Activated CD4-positive, alpha-beta T cell treated with anti-CD3 and anti-CD28 coated beads for 36 hours (primary cell): Measurements from ENCODE around the gene CCDC57. TPM values are rescaled to one million over a fixed set of nuclear protein-coding genes. Genes with fewer than 3 reads are reported as not detected.

Experiments used
- ATAC-seq: fragments of 200-7000 bp; cut with Tn5 transposase; one replicate; pipeline ENCODE4 v1.10.0; 2021; ENCODE audit warnings: mild to moderate bottlenecking, moderate library complexity
- CTCF ChIA-PET: fragments of 350-600 bp; sonication (Branson Sonifier 250); formaldehyde crosslinking; loops from one replicate; lab custom pipeline; 2021; ENCODE audit warnings: antibody characterized with exemption; lab: Charles Lee
- POLR2A ChIA-PET: fragments of 350-600 bp; sonication (Branson Sonifier 250); formaldehyde crosslinking; loops from one replicate; lab custom pipeline; 2021; ENCODE audit warnings: antibody characterized with exemption, inconsistent platforms; lab: Charles Lee
- DNase-seq: peaks from one replicate; pipeline ENCODE4 v3.0.0-alpha.2; 2020
- H3K27ac Mint-ChIP-seq: one replicate; pipeline ENCODE4 v1.8.0; 2021; ENCODE audit warnings: mixed read lengths
- H3K27me3 Mint-ChIP-seq: one replicate; pipeline ENCODE4 v1.8.0; 2021; ENCODE audit warnings: mixed read lengths
- H3K36me3 Mint-ChIP-seq: one replicate; pipeline ENCODE4 v1.8.0; 2021; ENCODE audit warnings: low read depth, mixed read lengths
- H3K4me1 Mint-ChIP-seq: one replicate; pipeline ENCODE4 v1.8.0; 2021; ENCODE audit warnings: mixed read lengths
- H3K4me3 Mint-ChIP-seq: one replicate; pipeline ENCODE4 v1.8.0; 2021; ENCODE audit warnings: mild to moderate bottlenecking, moderate library complexity, mixed read lengths
- H3K9me3 Mint-ChIP-seq: one replicate; pipeline ENCODE4 v1.8.0; 2021; ENCODE audit warnings: low read depth, mixed read lengths
- intact Hi-C, 2 experiments: fragments of 100-400 bp; cut with DNase I in 1 of 2; cut with micrococcal nuclease in 1 of 2; formaldehyde crosslinking; loops; one replicate each; pipeline versions ENCODE4 v1.14.2 to v1.15.1; 2022 to 2024; cut with DNase I, micrococcal nuclease
- total RNA-seq, 2 experiments: library from RNA; stranded (reverse); gene quantifications; one replicate each; pipeline ENCODE4 v1.2.3, GENCODE V29; 2021

The CCDC57 gene
- total RNA-seq, 2 experiments from 2014 or later: 41.6 to 43.8 TPM

- Mint-ChIP-seq H3K27me3 (no peaks in the 10 kb centered on the region), H3K36me3 (peaks cover 11% of the 10 kb centered on the region), H3K27ac (no peak overlapping the region), H3K9me3 (no peaks in the 10 kb centered on the region), H3K4me1 (peaks cover 33% of the 10 kb centered on the region), H3K4me3 (no peak overlapping the region)
- peak; percentile 10 for DNase-seq
- POLR2A ChIA-PET: interaction anchor here (2.8 kb wide), 1 partner anchor 63 kb away, joined by 10 read pairs; no protein-coding TSS in a partner anchor
- CTCF ChIA-PET: interaction anchor here (1.2 to 2.4 kb wide), 3 partner anchors 13 to 87 kb away, joined by 4 to 19 read pairs (median 5); no protein-coding TSS in a partner anchor
- no peak for ATAC-seq
- intact Hi-C loops: loop anchor here in 1 of 2 experiments (10.0 kb wide), 1 partner anchor 180 kb away; the partner anchor contains the start of genes HEXD and OGFOD3
These were observed 21.8 kb upstream of the CCDC57 start for GRCh38 chr17:82234211-82235055.

- CTCF ChIA-PET: no interaction called here
- DNase-seq (no peak), ATAC-seq (no peak)
- Mint-ChIP-seq H3K4me1 (peaks cover 22% of the 10 kb centered on the region), H3K9me3 (no peaks in the 10 kb centered on the region), H3K27me3 (no peaks in the 10 kb centered on the region), H3K4me3 (no peak overlapping the region), H3K36me3 (peaks cover 10% of the 10 kb centered on the region), H3K27ac (no peak overlapping the region)
- intact Hi-C loops: loop anchor here in 1 of 2 experiments (10.0 kb wide), 1 partner anchor 182 kb away; the partner anchor contains the start of genes HEXD and OGFOD3
- POLR2A ChIA-PET: no interaction called here
These were observed 20.5 kb upstream of the CCDC57 start for GRCh38 chr17:82232876-82233785.

- peaks cover 18% of the 10 kb centered on the region for H3K4me1 Mint-ChIP-seq
- H3K27ac Mint-ChIP-seq: no peak overlapping the region
- H3K9me3 Mint-ChIP-seq: no peaks in the 10 kb centered on the region
- no peak overlapping the region for H3K4me3 Mint-ChIP-seq
- ChIA-PET POLR2A (no interaction called here), CTCF (interaction anchor here (0.8 to 0.9 kb wide), 2 partner anchors 9 to 202 kb away, joined by 3 read pairs; no protein-coding TSS in a partner anchor)
- H3K36me3 Mint-ChIP-seq: peaks cover 6% of the 10 kb centered on the region
- ATAC-seq (no peak), DNase-seq (no peak)
- intact Hi-C loops: loop anchor here in 1 of 2 experiments (10.0 kb wide), 1 partner anchor 182 kb away; the partner anchor contains the start of genes HEXD and OGFOD3
- H3K27me3 Mint-ChIP-seq: no peaks in the 10 kb centered on the region
These were observed 19.7 kb upstream of the CCDC57 start for GRCh38 chr17:82232322-82232820.

DNA sequence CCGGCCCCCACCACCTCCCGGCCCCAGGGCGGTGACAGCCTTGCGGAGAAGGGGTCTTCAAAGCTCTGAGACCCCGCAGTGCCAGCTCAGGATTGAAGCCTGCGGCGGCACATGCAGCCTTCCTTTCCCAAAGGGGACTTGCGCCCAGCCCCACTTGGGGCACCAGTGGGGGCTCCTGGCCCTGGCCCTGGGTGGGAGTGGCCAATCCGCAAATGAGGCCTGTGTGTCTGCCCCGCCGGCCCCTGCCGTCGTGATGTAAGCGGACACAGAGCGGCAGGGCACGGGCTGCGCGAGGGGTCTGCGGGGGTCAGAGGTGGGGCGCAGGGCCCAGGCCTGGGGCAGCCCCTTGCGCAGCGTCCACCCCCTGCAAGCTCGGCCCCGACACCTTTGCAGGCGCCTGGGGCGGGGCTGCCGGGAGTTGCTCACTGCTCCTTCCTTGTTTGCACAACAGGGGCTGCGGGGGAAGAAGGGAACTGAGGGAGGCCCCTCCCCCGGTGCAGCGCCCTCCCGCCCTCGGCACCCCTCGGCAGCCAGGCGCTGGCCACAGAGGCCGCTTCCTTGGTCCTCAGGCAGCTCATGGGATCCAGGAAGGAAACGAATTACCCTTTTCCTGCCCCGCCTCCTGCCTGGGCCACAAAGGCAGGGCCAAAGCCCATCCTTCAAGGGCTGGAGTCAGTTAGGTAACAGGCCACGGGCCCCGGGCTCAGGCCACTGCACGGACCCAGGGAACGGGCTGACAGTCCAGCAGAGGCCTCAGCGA is 19.1 kb upstream of the CCDC57 start:
- intact Hi-C loops: loop anchor here (1.0 to 10.0 kb wide), 2 partner anchors 42 to 183 kb away; partner anchors contain the start of genes CSNK1D (in 1 of the 2), HEXD (in 1 of the 2) and OGFOD3 (in 1 of the 2)
- peaks cover 17% of the 10 kb centered on the region for H3K4me1 Mint-ChIP-seq
- CTCF ChIA-PET: interaction anchor here (0.5 to 1.0 kb wide), 4 partner anchors 9 to 245 kb away, joined by 3 to 4 read pairs (median 3); no protein-coding TSS in a partner anchor
- no peaks in the 10 kb centered on the region for H3K9me3 Mint-ChIP-seq
- POLR2A ChIA-PET: no interaction called here
- peak; percentile 64 for DNase-seq
- H3K27ac Mint-ChIP-seq: no peak overlapping the region
- ATAC-seq: no peak
- H3K27me3 Mint-ChIP-seq: no peaks in the 10 kb centered on the region
- H3K4me3 Mint-ChIP-seq: peak overlapping the region; percentile 23
- peaks cover 6% of the 10 kb centered on the region for H3K36me3 Mint-ChIP-seq

DNA sequence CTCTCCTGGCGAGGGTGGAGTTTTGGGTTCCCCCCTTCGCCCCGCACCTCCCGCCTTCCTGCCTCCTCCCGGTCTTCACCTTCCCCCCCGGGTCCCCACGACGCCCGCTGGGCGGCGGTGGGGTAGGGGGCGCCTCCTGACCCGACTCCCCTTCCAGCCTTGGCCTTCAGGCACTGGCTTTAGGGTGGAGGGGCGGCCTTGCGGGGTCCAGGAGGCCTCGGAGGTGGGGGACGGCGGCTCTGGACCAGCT is 18.6 kb upstream of the CCDC57 start:
- H3K36me3 Mint-ChIP-seq: peaks cover 6% of the 10 kb centered on the region
- ATAC-seq (peak; percentile 14), DNase-seq (no peak)
- POLR2A ChIA-PET: no interaction called here
- H3K27me3 Mint-ChIP-seq: no peaks in the 10 kb centered on the region
- no peaks in the 10 kb centered on the region for H3K9me3 Mint-ChIP-seq
- CTCF ChIA-PET: interaction anchor here (0.5 to 1.0 kb wide), 3 partner anchors 10 to 245 kb away, joined by 3 to 4 read pairs (median 3); no protein-coding TSS in a partner anchor
- H3K27ac Mint-ChIP-seq: no peak overlapping the region
- peak overlapping the region; percentile 23 for H3K4me3 Mint-ChIP-seq
- intact Hi-C loops: loop anchor here (1.0 to 10.0 kb wide), 2 partner anchors 42 to 184 kb away; partner anchors contain the start of genes CSNK1D (in 1 of the 2), HEXD (in 1 of the 2) and OGFOD3 (in 1 of the 2)
- H3K4me1 Mint-ChIP-seq: peaks cover 12% of the 10 kb centered on the region

GRCh38 chr17:82230609-82231311 is 18.1 kb upstream of the CCDC57 start:
- ChIA-PET CTCF (interaction anchor here (0.5 to 1.0 kb wide), 2 partner anchors 25 to 246 kb away, joined by 3 to 4 read pairs; no protein-coding TSS in a partner anchor), POLR2A (no interaction called here)
- Mint-ChIP-seq H3K27ac (peak overlapping the region; percentile 75), H3K36me3 (peaks cover 6% of the 10 kb centered on the region), H3K27me3 (no peaks in the 10 kb centered on the region), H3K9me3 (no peaks in the 10 kb centered on the region), H3K4me3 (peak overlapping the region; percentile 79), H3K4me1 (peaks cover 9% of the 10 kb centered on the region)
- intact Hi-C loops: loop anchor here (1.0 to 10.0 kb wide), 2 partner anchors 43 to 184 kb away; partner anchors contain the start of genes CSNK1D (in 1 of the 2), HEXD (in 1 of the 2) and OGFOD3 (in 1 of the 2)
- DNase-seq (peak; percentile 85), ATAC-seq (peak; percentile 45)

DNA sequence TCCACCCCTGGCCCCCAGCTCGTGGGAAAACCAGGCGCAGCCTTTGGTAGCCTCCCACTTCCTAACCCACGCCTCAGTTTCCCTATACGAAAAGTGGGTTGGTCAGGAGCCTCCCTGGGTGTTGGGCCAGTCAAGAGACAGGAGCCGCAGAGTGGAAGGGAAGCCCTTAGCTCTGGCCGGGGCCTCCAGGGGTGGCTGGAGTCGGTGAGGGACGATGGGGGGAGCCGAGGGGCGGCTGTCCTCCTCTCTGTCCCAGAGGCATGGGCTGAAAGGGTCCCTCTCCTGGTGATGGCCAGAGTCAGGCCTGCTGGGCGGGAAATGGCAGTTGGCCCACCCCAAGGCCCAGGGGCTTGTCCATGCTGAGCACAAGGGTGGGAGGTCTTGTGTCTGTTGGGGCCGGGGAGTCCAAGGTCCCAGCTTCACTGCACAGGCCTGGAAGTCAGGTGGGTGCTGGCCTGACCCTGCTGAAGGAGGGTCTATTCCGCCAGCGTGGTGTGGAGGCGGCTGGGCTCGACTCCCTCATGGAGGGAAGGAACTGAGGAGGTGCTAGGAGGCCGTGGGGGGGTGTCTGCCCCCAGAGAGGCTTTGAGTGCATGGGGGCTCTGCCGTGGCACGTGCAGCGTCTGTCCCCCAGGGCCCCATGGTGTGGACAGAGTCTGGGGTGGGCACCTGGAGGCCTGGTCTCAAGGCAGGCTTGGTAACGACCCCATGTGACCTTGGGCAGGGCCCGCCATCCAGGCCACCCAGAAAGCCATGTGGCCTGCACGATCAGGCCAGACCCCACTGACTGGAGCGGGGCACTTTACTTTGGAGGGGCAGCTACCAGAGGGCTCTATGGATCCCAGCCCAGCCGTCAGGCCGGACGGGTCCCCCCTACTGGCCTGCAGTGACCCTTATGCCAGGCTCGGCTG is 17.3 kb upstream of the CCDC57 start:
- intact Hi-C loops: loop anchor here (2.0 to 10.0 kb wide), 2 partner anchors 63 to 185 kb away; partner anchors contain the start of genes HEXD (in 1 of the 2) and OGFOD3 (in 1 of the 2)
- H3K27ac Mint-ChIP-seq: peak overlapping the region; percentile 75
- no peaks in the 10 kb centered on the region for H3K9me3 Mint-ChIP-seq
- H3K4me3 Mint-ChIP-seq: peak overlapping the region; percentile 79
- DNase-seq: peak; percentile 30
- ChIA-PET CTCF (interaction anchor here (1.5 kb wide), 1 partner anchor 24 kb away, joined by 4 read pairs; no protein-coding TSS in a partner anchor), POLR2A (interaction anchor here (1.3 to 1.7 kb wide), 2 partner anchors 8 to 12 kb away, joined by 4 read pairs; no protein-coding TSS in a partner anchor)
- peaks cover 9% of the 10 kb centered on the region for H3K4me1 Mint-ChIP-seq
- peaks cover 6% of the 10 kb centered on the region for H3K36me3 Mint-ChIP-seq
- no peak for ATAC-seq
- H3K27me3 Mint-ChIP-seq: no peaks in the 10 kb centered on the region

GRCh38 chr17:82228842-82229697 is 16.4 kb upstream of the CCDC57 start, which contains the start of gene SLC16A3:
SLC16A3 (plus strand) TSS chr17:82229042; CDS start chr17:82236009, 6,967 bp downstream.
- intact Hi-C loops: loop anchor here in 1 of 2 experiments (1.0 to 2.0 kb wide), 5 partner anchors 17 to 192 kb away; partner anchors contain the start of genes CCDC57, DCXR and FASN
- Mint-ChIP-seq H3K27ac (peak within 1 kb of the TSS; percentile 81), H3K4me1 (peaks cover 9% of the 10 kb centered on the region), H3K36me3 (peaks cover 6% of the 10 kb centered on the region), H3K4me3 (peak within 1 kb of the TSS; percentile 79), H3K9me3 (no peaks in the 10 kb centered on the region), H3K27me3 (no peaks in the 10 kb centered on the region)
- POLR2A ChIA-PET: interaction anchor here (1.3 to 1.7 kb wide), 2 partner anchors 9 to 13 kb away, joined by 4 read pairs; no protein-coding TSS in a partner anchor
- ATAC-seq (peak; percentile 47), DNase-seq (peak; percentile 81)
- CTCF ChIA-PET: interaction anchor here (0.5 to 1.5 kb wide), 2 partner anchors 23 to 61 kb away, joined by 3 to 4 read pairs; no protein-coding TSS in a partner anchor
